HG03342 (cell line): ENCODE measurements around the gene SKAP1.
"Not testable (repeated sequence)": the region's sequence is repeated elsewhere in the genome, so short reads cannot be mapped to it uniquely, and the experiment has no call there.

Experiments
- ATAC-seq: cut with Tn5 transposase; IDR thresholded peaks from one replicate; pipeline ENCODE4 v1.9.1; 2021; ENCODE audit warnings: mild to moderate bottlenecking, moderate library complexity; ENCODE audit not compliant: unreplicated experiment

SKAP1 gene

GRCh38 chr17:48250059-48250458, 180.0 kb downstream of the SKAP1 start:
- not testable (repeated sequence) for ATAC-seq

GRCh38 chr17:48247603-48248002, 182.4 kb downstream of the SKAP1 start:
- ATAC-seq = no peak

- ATAC-seq = no peak
These were observed 183.0 kb downstream of the SKAP1 start for GRCh38 chr17:48247038-48247437.

GRCh38 chr17:48246612-48247011, 183.4 kb downstream of the SKAP1 start:
- no peak for ATAC-seq

- ATAC-seq = not testable (repeated sequence)
These were observed 184.5 kb downstream of the SKAP1 start for GRCh38 chr17:48245465-48246033.

- ATAC-seq = no peak
These were observed 185.2 kb downstream of the SKAP1 start for GRCh38 chr17:48244814-48245213.

GRCh38 chr17:48244121-48244711, 185.8 kb downstream of the SKAP1 start:
- no peak for ATAC-seq

GRCh38 chr17:48241770-48242497, 188.1 kb downstream of the SKAP1 start:
- ATAC-seq = no peak

- ATAC-seq = peak; percentile 91
These were observed 188.9 kb downstream of the SKAP1 start for GRCh38 chr17:48241131-48241591.

- peak; percentile 16 for ATAC-seq
These were observed 189.4 kb downstream of the SKAP1 start for GRCh38 chr17:48240562-48241130.

- no peak for ATAC-seq
These were observed 189.9 kb downstream of the SKAP1 start for GRCh38 chr17:48240122-48240521.

- ATAC-seq = no peak
These were observed 190.4 kb downstream of the SKAP1 start for GRCh38 chr17:48239603-48239995.

GRCh38 chr17:48238933-48239602, 190.9 kb downstream of the SKAP1 start:
- ATAC-seq = no peak

GRCh38 chr17:48237456-48237855, 192.6 kb downstream of the SKAP1 start:
- no peak for ATAC-seq

- ATAC-seq = no peak
These were observed 193.3 kb downstream of the SKAP1 start for GRCh38 chr17:48236681-48237134.

GRCh38 chr17:48234922-48235321, 195.1 kb downstream of the SKAP1 start:
- ATAC-seq = no peak

- no peak for ATAC-seq
These were observed 197.7 kb downstream of the SKAP1 start for GRCh38 chr17:48231995-48232959.

GRCh38 chr17:48229936-48230335, 200.1 kb downstream of the SKAP1 start:
- ATAC-seq = no peak

GRCh38 chr17:48228720-48229119, 201.3 kb downstream of the SKAP1 start:
- ATAC-seq = no peak
